HG03108 (cell line): ENCODE measurements around the gene OPCML.

Experiments used
- ATAC-seq: cut with Tn5 transposase; IDR thresholded peaks from one replicate; pipeline ENCODE4 v1.9.1; 2021; ENCODE audit warnings: moderate library complexity; ENCODE audit not compliant: unreplicated experiment

The OPCML gene

DNA sequence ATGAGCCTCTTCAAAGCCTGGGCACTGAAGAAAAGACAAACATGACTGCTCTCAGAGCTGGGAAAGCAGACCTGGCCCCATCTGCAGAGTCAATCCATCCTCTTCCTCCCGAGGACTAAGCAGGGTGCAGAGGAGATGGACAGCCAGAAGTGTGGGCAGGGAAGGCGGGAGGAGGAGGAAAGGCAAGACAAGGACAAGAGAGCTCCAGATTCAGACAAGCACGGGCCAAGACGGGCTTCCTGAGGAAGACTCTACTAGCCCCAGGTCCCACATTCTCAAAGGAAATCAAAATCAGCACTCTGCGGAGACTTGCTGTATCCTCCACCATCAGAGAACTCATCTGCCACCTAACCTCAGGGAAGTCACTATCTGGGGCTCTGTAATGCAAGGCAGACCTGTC, 28.5 kb downstream of the OPCML start:
- ATAC-seq, result no peak

DNA sequence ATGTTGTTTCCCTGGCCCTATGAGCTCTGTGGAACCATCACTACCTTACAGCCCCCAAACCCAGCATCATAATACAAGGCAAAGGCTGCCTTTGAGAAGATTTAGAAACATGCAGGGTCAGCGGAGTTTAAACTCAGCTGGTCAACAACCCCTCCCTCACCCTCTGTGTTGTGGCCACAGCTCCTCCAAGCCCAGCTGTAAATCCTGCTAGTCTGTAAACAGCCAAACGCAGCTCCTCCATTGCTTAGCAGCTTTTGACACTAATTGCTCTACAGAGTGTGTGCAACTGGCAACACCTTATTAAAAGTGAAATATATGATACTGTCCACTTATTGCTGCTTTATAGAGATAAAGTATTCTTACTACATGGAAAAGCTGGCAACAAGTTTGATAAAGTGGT, 29.1 kb downstream of the OPCML start:
- ATAC-seq, result no peak

DNA sequence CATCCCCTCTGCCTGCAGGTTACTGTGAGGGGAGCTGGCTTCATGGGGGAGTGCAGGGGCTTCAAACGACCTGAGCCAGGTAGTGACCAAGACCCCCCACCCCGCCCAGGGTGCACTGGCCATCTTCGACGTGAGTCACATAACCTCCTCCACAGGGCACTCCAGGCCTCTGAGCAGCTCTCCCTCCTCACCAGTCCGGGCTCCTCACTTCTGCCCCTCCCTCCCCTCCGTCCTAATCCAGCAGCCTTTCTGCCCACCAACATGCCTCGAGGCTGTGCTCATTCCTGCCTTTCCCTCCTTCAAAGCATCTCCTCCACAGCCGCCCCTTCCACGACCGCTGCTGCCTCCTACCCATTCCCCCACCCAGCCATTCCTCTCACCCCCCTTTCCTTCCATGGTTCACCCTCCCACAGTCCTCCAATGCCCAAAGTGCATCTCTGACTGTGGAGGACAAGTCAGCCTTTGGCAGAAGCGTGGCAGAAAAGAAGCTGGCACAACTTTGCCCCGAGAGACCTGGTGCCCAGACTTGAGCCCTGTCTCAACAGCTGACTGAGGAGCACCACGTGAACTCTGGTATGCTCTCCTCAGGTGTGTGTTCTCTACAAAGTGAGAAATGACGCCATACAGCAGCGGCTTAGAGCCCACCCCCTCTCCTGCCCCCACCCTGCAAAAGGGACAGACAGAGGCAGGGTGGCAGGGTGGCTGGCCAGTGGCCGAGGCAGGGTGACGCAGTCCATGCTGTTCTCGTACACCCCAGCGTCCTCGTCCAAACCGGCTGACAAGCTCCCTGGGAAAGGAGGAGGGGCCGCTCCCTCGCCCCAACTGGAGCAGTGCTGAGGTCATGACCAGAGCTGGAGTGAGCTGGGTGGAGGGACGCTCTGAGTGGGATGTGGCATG, 30.4 kb downstream of the OPCML start:
- ATAC-seq, result no peak

DNA sequence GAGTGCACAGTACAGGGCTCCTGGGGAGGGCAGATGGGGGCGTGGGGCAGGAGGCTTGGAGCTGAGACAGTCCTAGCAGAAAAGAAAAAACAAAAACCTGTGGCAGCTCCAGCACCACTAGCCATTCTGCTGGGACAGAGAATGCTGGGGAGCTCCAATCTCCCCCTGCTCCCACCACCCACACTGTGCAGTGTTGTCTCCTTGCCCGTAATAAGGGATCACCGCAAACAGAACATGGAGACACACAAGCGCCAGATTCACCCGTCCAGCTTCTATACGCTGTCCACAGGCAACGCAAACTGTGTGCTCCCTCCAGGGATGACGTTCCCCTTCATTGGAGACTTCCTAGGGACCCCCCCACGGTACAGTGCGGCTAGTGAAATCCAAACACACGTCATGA, 31.4 kb downstream of the OPCML start:
- no peak for ATAC-seq

DNA sequence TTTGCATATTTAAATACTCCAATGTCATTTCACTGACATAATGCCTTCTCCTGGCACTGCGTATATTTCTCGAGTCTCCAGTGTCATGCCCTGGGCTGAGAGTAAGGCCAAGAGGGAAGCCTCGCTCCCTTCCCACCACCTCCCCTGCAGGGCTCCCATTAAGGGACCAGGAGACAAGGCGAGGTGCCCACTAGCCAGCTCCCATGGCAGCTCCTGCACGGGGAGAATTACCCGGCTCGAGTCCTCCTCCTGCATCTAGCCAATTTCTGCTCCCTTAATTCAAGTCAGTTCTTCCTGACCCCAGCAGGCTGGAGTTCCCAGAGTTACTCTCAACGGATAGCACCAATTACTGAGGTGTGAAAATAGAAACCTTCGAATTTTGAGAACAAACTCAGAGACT, 31.9 kb downstream of the OPCML start:
- no peak for ATAC-seq

DNA sequence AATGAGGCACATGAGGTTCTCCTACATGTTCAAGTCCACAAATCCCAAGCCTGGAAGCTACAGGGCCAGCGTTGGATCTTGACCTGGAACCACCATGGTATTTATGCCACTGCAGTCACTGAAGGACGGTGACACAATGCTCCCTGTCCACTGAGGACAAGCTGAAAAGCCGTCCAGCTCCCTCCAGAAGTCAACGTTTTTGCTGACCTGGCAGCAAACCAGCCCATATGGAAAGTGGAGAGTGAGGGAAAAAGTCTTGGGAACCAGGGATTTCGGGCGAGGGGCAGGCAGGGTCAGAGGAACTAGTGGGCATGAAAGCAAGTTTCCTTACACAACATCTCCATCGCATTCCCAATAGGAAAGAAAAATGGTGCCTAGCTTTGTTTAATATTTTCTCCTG, 33.3 kb downstream of the OPCML start:
- no peak for ATAC-seq

DNA sequence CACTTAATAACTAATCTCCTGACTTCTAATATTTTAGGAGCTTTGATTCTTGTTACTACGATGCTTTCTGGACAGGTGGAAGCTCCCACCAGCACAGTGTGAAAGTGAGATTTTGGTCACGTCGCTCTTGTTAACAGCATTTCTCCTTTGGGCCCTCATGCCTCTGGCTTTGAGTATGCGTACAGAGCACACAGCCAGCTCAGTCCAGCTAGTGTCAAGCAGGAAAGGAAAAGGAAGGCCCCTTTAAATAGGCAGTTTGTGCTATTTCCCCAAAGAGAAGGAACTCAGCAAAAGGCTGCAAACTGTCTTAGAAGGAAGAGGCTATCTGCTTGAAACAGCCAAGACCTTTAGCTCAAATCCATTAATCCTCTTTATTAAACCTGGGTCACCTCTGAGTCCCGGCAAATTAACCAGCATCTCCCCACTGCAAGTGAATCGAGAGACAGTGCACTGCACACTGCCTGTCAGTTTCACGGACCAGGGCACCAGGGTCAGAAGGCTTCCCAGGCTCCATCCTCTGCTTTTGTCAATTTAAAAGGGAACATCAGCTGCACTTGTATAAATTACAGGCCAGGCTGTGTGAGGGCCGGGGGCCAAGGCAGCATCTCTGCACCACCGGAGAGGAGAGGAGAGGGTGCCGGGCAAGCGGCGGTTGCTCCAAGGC, 34.7 kb downstream of the OPCML start:
- ATAC-seq, result no peak

DNA sequence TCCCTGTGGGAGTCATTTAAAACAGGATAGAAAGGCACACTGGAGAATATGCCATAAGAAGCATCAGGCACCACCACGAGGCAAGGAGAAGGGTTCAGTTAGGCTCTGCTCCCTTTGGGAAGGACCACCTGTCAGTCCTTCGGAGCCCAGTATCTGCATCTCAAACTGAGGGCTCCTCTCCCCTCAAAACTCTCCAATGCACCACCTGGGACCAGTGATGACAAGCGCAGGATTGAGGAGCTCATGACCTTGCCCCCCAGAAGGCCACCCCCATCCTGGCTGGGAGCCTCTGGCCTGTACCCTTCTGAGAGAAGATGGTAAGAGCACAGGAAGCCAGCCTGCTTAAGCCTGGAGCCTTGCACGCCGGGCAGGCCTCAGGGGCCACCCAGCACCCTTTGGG, 39.4 kb downstream of the OPCML start:
- ATAC-seq, result no peak

DNA sequence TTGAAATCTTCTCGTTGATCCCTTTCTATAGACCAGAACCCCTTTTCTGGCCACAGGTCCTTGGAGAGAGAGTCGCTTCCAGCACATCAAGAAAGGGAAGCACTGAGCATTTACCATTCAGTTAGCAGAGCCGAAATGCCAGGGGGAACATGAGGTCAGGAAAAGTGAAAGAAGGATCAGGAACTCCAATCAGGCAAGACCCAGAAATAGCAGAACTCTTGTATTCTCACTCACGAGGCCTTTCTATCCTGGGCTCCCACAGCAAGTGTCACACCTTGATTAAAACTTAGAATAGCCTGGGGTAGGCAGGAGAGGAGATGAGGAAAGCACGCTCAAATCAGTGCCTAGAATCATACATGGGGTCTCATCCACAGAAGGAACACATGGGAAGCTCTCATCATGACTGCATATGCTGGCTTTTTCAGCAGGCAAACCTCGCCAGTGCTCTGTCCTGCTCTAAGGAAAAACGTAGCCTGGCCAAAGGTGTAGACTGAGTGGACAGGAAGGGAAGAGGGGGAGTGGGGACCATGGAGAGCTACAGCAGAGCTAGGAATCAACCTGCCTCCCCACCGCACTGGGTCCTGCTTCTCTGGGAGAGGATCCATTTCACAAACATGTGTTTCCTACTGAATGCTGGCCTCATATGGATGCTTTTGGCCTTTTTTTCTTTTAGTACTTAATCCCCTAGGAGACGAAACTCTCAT, 40.5 kb downstream of the OPCML start:
- ATAC-seq, result no peak

DNA sequence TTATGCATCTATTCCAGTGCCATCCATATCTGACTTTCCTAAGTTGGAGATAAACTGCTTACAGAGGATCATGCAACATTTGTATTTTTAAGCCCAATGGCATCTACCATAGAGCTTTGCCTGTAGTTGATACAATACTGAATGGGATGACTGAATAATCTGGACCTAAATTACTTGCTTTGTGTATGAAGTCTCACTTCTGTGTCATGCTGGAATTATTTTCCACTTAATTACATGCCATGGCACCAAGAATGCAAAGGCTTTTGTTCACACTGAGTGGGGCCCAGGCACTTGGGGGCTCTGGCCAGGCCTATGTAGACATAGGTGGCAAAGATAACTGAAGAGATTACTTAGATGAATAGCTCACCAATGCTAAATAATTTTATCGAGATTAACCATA, 51.6 kb downstream of the OPCML start:
- ATAC-seq, result no peak

DNA sequence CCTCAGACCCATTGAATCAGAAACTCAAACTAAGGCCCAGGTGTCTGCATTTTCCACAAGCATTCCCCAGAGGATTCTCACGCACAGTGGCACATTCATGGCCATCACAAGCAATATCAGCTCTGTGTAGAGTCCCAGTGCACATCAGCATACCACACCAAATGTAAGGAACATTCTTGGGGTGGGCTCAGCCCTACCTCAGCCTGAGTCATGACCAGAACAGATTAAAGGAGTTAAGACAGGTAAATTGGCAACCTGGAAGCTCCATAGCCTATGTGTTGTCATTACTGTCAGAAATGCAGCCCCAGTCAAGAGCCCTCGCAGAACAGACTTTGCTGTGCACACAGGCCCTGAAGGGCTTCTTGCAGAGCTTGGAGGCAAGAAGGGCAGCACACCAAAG, 53.1 kb downstream of the OPCML start:
- no peak for ATAC-seq

DNA sequence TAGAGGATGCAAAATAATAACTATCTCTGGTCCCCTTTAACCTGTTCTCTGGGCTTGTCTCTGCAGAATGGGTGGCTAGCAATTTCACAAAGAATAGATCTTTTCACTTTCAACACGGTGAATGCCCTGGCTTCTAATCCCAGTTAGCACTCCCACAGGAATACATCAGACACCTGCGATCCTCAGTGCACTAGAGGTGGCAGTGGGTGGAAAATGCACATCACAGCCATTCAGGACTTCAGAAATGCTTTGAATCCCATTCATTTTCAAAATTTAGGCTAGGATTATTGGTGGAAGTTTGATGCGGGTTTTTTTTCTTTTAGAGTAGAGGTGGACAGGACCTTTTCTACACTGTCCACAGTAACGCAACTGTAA, 55.1 kb downstream of the OPCML start:
- ATAC-seq, result no peak

DNA sequence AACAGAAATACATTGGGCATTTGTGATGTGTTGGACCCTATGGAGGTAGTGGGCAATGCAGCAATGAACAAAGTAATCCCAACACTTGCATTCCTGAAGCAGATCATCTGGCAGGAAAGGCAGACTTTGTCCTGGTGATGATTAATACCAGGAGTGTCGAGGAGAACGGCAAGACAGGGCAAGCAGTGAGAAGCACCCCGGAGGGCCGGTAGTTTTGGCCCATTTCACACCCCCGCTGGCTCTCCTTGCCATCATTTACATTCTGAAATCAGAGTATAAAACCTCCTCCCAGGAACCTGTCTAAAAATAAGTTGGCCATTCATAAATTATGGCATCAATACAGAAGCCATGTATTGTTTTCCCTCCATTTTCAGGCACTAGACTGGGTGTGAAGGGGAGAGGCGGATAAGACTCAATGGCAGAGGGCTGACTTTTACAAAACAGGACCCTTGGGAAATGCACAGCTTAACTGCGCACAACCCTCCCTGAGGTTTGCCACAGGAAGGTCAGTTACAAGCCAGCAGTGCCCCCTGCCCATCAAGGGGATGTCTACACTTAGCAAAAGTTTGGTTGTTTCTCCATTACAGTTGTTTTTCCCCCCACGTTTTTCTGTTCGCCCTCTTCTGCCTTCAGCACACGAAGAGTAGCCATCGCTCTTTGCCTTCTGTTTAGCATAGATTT, 55.6 kb downstream of the OPCML start:
- ATAC-seq, result no peak

DNA sequence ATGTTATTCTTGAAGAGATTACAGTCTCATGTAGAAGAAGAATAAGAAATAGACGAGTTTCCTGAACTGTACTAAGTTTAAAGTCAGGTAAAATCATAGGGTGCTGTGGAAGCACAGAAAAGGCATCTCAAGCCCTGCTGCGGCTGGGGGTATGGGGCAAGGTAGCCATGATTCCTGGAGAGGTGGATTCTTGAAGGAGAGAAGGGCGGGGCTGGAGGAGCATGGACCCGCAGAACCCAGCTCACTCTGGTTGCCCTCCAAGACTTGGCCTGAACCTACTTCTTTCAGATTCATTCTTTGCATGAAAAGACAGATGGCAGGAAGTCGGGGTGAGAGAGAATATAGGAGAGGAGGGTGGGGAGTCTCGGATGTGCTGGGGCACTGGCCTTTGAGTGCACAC, 57.8 kb downstream of the OPCML start:
- ATAC-seq, result no peak

DNA sequence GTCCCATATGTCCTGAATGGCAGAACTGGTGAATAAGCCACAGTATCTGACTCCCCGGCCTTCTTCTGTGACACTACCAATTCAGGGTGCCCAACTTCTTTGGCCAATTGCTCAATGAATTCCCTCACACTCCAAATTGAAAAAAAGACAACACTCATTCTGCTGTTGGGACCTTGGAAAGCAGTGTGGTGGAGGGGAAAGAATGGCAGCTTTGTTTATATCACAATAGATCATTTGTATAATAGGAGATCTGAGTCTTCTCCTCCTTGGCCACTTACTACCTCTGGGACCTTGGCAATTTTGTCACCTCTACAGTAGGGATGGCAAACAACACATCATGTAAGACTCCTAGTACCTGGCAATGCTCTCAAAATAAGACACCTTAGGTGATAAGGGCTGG, 64.6 kb downstream of the OPCML start:
- ATAC-seq, result no peak

DNA sequence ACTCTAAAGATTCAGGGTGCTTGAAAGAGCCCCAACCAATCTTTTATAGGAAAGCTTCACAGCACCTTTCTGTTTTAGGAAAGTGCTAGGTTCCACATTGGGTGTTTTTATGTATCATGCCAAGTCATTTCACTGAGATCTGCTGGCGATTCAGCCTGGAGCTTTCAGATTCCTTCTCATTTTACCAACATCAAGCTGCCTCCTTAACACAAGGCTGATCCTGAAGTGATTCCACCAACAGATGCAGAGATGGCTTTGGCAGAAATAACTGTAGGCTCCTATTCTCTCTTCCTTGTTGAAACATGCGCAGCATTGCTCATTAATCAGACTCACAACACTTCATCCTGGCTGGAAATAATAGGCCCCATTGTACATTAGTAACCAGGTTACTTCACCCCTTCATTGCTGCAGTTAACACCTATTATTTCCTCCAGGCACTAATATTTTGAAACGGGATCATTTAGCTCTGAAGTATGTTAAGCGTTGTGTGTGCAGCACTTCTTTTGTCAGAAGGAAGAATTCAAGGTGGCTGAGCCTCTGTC, 89.0 kb downstream of the OPCML start:
- no peak for ATAC-seq

DNA sequence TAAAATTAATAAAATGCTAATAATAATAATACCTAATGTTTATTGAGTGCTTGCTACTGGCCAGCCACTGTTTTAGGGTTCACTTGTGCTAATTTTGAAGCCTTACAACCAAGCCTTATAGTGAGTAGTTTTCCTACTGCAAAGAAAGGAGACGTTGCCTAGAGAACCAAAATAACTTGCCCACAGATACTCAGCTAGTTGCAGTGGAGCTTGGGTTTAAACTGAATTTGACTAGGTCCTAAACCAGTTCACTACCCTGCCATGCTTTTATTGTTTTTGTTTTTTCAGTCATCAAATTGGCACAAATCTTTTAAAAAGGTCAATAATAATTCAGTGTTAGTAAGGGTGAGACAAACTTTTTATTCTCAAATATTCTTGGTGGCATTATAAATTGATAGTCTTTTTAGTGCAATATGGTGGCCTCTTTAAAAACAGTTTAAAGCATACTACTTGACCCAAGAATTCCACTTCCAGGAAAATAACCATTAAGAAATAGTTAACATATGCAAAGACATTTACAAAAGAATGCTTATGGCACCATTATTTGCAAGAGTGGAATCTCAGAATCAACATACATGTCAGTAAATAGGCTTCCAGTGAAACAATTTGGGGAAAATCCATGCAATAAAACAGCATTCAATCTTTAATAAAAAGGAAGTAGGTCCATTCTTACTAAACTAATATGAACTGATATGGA, 90.2 kb downstream of the OPCML start:
- no peak for ATAC-seq

DNA sequence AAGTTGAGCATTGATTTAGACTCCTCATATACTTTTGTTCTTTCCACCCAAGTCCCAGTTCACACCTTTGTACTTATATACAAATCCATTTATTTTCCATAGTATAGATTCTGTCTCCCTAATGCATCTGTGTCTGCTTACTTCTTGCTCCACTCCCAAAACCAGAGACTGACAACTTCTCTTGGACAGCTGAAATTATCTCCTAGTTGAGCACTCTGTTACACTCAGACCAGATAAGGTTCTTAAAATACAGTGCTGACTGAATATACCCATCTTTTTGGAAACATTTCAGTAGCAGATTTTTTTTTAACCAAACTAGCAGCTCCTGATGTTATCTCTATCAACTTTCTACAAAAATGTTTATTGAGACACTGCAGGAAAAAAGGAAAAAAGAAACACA, 106.3 kb downstream of the OPCML start:
- no peak for ATAC-seq

DNA sequence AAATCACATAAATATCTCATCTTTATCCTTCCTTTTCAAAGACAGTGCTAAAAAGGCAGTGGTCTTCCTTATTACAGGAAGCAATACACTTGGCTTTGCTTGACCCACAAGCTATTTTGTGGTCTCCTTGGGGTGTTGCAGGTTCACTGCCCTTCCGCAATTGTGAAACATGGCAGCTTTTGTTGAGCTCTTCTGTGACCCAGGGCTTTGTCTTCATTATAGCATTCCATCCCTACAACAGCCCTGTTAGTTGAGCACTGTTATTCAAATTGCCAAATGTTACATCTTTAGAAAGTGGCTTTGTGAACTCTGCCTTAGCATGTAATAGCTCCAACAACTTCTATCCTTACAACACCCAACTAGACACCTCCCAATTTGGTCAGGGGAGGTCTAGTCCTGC, 107.1 kb downstream of the OPCML start:
- ATAC-seq, result no peak

DNA sequence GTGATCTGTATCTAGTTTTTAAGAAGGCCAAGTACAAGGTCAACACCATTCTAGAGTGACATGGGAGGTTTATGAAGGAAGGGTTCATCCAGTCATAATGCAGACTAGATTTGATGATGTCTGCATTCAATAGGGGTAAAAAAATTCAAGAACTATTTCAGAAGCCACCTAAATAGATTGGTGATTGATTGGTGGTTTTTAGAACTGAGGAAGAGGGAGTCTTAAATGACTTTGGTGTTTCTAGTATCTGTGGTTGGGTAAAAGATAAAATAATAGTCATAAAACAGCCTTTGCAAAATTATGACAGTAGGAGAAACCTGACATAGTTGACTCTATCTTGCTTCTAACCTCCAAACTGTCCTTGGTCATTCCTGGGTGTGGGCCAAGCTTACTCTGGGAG, 114.1 kb downstream of the OPCML start:
- no peak for ATAC-seq

DNA sequence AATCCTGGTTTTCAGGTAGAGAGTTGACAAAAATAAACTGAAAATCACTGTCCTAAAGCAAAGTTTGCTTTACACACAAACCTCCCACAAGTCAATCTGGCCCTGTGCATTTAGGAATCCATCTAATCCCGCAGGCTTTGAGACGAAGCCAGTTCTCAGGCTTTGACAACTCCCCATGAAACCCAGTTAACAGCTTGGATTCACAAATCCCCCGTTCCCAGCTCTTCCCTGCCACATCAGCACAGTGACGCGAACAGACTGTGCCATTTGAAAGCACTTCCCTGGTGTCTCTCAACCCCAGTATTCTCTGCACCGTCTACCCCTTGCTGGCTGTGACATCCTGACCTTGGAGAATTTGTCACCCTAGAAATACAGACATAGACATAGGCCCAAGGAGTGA, 117.8 kb downstream of the OPCML start:
- ATAC-seq, result no peak
